Skeletal muscle cell (primary cell): ENCODE results near the gene CHCHD3.
A peak's percentile ranks its signal among the peaks of the same experiment; 100 is the strongest.

ENCODE experiments used
- DNase-seq: peaks from one replicate; pipeline ENCODE4 v3.0.0-alpha.2; 2010; ENCODE audit warnings: low read depth
- H3K4me3 ChIP-seq: 2 replicates; pipeline ENCODE4 v1.5.1; 2011; ENCODE audit warnings: low read depth, mild to moderate bottlenecking, control low read depth, low read length, moderate library complexity

Gene CHCHD3

DNA sequence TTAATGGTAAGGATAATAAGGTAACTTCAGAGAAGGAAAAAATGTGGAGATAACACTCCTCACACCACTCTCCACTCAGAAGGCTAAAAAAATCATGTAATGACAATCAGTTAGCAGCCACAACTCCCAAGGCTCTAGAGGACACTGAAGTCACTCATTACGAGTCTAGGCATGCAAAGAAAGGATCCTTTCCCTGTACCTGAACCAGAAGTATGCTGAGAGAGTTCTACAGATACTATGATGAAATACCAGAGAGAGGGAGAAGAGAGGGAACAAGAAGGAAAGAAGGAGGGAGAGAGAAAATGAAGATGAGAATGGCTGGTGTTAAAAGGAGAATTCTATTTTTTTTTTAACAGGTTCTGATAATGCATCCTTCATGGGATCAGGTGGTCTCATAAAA is 281.4 kb downstream of the CHCHD3 start:
- no peak overlapping the region for H3K4me3 ChIP-seq
- DNase-seq = no peak

DNA sequence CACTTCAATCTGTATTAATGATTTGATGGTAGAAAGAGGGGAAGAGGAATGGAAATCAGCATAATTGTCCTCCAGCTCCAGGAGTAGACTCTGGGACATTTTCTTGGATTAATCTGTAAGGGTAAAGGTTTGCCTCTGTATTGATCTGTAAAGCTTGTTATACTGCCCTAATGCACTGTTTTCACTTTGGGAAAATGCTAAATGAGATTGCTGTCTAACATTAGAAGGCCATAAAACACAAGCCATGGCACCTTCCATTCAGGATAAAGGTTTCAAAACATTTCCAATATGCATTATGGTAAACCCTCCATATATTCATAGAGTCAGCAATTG is 282.8 kb downstream of the CHCHD3 start:
- DNase-seq = no peak
- H3K4me3 ChIP-seq = no peak overlapping the region

DNA sequence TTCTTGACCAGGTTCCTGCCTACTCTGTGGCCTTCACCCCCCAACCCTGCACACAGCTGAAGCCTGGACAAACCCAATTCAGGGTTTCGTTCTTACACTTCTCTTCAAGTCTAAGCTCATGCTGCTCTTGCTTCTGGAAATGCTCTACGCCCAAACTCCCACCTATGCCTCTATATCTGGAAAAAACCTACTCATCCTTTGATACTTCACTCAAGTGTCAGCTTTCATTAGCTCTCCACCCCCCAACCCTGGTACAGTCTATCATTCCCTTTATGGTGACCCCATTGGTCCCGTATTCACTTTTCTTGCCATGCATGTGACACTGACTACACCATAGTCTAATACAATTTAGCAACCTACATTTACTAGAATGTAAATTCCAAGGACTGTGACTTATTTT is 284.7 kb downstream of the CHCHD3 start:
- no peak for DNase-seq
- H3K4me3 ChIP-seq = no peak overlapping the region

DNA sequence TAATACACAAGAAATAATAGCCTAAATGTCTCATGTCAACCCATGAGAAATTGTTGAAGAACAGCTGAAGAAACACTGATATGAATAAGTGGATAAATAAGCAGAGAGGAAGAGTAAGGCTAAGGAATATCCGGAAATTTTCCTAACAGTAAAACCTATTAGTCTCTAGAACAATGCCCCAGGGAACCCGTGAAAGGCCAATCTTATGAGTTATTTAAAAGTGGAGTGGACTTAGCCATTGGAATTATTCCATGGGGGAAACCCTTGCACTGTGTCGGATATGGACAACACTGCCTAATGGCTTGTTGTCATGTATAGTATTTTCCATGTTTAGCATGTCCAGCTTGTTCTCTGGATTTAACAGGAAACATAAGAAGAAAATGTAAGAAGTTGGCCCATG is 288.4 kb downstream of the CHCHD3 start:
- H3K4me3 ChIP-seq = no peak overlapping the region
- no peak for DNase-seq

DNA sequence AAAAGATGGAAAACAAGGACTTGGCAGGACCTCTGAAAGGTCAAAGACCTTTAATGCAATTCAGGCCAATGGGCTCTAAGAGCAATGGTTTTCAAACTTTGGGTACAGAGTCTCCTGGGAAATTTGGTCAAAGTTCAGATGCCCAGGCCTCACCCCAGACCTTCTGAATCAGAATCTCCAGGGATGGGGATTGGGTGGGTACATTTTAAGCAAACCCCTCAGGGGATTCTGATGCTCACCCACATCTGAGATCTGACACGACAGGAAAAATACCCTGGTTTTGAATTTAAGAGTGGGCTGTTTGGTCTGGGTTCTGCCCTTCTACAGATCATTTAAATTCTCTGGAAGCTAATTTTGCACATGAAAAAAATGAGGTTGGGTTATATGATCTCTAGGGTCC is 290.9 kb downstream of the CHCHD3 start:
- no peak for DNase-seq
- no peak overlapping the region for H3K4me3 ChIP-seq

DNA sequence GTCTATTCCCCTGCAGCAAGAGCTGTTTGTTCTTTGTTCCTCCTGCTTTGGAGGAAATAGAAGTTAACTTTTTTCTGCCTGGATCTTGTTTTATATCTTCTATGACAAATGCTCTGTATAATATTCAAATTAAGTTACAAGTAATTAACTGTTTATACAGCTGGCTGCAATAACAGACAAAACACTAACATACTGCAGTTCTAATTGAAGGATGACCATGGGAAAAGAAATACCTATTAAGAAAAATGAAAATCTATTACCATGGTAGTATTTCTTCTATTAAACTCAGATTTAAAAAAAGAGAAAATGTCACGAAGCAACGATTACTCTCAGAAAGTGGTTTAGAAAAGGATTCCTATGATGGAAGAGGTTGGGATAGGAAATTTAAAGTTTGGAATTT is 291.8 kb downstream of the CHCHD3 start:
- DNase-seq = no peak
- no peak overlapping the region for H3K4me3 ChIP-seq

DNA sequence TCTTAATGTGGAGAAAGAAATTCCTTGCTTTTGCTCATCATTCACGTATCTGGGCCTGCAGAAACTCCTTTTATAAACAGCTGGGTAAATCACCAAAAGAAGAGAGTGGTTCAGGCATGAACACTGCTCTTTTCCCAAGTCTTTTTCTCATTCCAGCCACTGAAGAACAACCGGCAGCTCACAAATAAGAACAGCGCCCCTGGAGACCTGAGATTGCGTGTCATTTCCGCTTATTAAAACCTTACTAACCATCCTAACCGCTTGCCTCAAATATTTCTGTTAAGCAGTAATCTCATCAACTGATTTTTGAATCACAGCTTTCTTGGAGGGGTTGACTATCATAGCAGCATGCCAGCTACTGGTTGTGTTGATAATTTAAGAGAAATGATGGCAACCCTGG is 292.6 kb downstream of the CHCHD3 start:
- no peak overlapping the region for H3K4me3 ChIP-seq
- DNase-seq = peak; percentile 28

DNA sequence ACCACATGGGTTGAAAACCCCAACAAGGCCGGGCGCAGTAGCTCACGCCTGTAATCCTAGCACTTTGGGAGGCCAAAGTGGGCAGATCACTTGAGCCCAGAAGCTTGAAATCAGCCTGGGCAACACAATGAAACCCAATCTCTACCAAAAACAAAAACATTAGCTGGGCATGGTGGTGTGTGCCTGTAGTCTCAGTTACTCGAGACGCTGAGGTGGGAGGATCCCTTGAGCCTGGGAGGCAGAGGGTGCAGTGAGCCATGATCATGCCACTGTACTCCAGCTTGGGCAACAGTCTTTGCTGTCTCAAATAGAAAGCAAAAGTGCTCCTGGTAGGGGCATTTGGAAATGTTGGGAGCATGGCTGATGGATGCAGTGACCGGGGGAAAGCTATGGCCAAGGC is 296.0 kb downstream of the CHCHD3 start:
- H3K4me3 ChIP-seq = no peak overlapping the region
- DNase-seq = no peak

DNA sequence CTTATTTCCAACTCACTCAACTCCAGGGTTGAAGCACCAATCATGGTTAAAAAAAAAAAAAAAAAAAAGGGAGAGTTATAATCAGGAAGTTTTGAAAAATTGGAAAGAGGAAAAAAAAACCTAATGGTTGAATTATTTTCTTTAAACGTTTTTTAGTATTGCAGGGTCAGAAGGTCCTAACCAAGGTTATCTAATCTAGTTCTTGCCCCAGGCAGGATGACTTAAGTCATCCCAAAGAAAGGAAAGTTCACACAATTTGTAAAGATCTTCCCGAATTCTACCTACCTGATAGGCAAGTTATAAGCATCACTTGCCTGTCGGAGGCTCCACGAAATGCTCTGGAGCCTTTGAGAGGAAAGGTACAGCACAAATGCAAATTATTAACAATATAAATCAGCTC is 297.5 kb downstream of the CHCHD3 start:
- no peak for DNase-seq
- no peak overlapping the region for H3K4me3 ChIP-seq

DNA sequence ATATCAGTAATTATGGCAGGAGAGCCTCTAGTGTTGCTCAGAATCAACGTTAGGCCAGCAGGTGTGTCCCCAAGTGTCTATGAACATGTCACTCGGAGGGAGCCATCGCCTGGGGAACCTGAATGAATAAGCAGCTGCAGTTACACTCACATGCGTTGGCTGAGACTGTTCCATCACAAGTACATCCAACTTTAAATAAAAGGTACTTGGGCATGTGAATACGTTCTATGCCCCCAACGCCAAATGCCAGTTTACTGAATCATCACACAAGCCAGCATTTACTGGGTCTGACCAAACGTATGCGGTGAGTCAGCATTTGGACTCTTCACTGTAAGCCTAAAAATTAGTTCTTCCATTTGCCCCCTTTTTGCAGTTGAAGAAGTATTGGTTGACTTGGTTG is 298.1 kb downstream of the CHCHD3 start:
- DNase-seq = peak; percentile 86
- no peak overlapping the region for H3K4me3 ChIP-seq

DNA sequence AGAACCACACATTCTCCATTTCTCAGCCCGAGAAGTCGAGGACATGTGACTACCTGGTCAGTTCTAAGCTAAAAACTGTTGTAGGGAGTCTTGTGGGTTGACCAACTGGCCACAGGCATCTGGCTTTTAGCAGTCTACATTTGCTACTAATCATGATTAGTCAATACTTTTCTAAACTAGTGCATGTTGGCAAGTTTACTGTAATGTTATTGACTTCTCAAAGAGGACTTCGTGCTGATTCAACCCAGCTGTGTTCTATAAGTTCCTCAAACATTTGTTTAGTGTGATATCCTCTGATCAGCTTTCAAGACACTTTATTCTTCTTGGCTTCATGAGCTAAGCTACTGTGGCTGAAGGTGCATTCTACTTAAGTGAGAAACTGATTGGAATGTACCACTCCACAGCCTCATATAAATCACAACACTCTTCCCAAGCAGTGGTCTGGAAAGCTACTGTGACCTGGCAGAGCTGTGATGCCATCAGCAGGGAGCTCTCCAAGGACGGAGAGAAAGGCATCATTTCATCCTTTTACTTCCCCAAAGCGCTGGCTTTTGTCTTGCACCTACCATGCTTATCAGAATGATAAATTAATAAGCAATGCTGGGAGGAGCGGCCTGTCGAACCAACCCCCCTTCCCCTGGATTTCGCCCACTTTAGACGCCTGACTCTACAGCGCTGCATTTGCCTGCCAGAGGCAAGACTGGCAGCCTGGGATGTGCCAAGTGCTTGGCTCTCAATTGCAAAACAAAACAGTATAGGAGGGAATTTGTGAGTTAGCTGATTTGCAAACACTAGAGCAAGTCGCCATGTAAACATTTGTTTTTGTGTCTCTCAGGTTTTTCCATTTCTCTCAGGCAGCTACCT is 298.9 kb downstream of the CHCHD3 start:
- no peak overlapping the region for H3K4me3 ChIP-seq
- peak; percentile 95 for DNase-seq

DNA sequence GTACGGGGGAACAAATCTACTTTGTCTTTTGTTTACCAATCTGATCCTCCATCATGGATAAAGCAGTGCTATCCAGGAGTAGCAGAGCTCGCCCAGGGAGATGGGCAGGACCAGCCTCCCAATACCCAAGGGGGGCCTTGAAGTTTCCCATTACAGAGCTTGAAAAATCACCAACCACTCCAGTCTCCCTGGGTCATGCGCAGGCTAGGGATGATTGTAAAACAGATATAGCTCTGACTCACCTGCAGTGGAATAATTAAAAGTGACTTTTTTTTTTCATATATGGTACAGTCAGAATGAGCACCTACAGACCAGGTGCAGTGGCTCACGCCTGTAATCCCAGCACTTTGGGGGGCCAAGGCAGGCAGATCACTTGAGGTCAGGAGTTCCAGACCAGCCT is 301.1 kb downstream of the CHCHD3 start:
- no peak overlapping the region for H3K4me3 ChIP-seq
- no peak for DNase-seq

DNA sequence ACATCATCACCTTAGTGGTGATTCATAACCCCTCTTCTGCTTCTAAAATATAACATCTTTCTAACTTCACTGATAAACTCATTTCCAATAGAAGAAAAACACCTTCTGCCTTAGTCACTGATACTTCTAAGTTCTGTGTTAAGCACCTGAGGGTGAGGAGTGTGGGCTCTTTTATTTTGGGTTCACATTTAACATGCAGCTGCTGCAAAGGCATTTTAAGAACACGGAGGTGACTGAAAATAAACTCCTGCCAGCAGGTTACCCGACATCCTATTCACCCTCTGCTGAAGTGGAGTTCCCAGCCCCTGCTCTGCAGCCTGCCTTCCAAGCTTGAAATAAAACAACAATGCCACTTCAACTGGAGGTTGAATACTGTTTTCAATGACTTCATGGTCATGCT is 302.7 kb downstream of the CHCHD3 start:
- no peak for DNase-seq
- no peak overlapping the region for H3K4me3 ChIP-seq

DNA sequence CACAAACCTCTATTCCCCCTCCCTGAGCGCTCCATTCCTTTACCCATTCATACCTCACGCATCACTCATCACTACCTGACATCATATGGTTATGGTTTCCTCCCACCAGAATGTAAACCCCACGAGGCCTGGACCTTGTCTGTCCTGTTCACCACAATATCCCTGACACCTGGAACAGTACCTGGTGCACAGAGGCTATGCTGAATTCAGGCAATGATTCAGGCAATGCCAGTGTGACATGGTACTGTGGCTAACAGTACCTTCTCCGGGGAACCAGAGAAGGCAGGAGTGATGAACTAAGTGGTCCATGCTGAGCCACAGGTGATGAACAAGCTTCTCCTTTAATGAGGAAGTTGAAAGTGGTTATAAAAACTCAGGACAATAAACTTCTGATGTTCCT is 303.1 kb downstream of the CHCHD3 start:
- no peak for DNase-seq
- no peak overlapping the region for H3K4me3 ChIP-seq

DNA sequence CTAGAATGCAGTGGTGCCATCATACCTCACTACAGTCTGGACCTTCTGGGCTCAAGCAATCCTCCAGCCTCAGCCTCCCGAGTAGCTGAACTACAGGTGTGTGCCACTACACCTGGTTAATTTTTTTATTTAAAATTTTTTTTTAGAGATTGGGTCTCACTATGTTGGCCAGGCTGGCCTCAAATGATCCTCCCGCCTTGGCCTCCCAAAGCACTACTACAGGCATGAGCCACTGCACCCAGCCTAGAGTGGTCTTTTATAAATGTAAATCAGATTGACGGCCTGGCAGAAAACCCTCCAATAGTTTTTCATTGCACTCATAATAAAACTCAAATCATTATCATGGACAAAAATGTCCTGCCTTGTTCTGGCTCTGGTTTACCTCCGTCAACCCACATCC is 303.9 kb downstream of the CHCHD3 start:
- DNase-seq = no peak
- H3K4me3 ChIP-seq = no peak overlapping the region

DNA sequence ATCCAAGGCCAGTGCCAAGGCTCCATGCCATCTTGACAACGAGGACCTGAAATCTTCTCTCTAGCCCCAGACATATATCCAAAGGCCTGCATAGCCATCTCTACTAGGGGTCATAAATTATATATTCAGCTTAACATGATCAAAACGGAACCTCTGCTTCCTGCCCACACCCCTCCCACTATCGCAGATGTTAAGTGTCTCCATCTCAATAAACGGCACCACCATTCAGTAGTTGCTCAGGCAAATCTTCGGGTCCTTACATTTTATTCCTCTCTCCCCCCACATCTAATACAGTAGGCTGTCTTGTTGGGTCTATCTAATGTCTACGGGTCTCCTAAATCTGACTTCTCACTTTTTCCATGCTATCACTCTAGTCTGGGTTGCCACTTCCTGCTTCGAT is 304.5 kb downstream of the CHCHD3 start:
- DNase-seq = no peak
- no peak overlapping the region for H3K4me3 ChIP-seq

DNA sequence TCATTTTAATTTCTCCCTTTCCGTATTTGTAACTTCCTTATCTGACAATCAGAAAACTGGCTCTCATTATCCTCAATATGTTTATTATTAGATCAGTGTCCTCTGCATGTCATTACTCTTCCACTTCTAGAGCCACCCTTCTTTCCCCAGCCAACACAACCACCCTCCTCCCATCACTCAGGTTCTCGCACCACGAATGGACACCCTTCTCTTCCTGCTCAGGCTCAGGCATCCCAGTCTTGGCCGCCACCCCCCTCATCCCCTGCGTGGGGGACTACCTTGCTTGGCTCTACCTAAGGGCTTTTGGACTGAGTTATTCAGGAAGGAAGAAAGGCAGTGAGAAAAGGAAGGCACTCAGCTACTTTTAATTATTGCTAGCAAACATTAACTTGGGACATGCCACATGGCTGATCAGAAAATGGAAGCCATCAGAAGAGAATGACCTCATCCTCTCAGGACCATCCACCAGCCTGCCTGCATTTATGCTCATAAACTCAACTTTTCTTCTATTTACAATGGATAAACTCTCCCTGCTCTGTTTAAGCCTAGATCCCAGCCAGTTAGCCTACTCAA is 305.8 kb downstream of the CHCHD3 start:
- no peak overlapping the region for H3K4me3 ChIP-seq
- DNase-seq = no peak

DNA sequence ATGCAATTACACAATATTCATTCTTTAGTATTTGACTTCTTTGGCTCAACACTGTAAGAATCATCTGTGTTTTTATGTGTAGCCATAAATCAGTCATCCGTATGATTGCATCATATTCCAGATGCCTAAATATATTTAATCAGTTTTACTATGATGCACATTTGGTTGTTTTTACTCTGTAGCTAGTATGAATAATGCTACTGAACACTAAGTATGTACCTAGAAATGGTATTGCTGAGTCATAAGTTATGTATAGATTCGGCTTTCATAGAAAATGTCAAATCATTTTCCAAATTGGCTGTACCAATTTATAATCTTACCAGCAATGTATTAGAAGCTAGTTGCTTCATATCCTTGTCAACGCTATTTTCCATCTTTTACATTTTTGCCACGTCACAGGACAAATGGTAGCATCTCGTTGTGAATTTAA is 308.3 kb downstream of the CHCHD3 start:
- peak; percentile 70 for DNase-seq
- H3K4me3 ChIP-seq = no peak overlapping the region

DNA sequence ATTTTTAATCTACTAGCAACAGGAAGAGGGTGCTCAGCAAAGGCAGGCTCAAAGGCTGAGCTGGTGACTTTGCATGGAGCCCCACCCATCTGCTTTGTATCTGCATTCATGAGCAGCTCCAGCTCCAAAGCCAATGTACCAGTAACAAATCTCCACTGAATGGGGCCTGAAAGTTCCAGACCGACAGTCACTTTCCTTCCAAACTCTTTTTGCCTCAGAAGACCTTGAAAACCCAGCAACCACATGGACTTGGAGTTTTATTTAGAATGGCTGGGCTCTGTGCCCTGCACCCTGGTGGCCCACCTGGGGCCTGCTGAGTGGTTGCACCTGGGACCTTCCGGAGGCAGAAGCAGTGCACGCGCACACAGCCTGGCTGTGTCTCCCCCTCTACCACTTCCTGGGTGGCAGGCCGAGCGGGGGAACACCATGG is 310.6 kb downstream of the CHCHD3 start:
- DNase-seq = no peak
- no peak overlapping the region for H3K4me3 ChIP-seq

DNA sequence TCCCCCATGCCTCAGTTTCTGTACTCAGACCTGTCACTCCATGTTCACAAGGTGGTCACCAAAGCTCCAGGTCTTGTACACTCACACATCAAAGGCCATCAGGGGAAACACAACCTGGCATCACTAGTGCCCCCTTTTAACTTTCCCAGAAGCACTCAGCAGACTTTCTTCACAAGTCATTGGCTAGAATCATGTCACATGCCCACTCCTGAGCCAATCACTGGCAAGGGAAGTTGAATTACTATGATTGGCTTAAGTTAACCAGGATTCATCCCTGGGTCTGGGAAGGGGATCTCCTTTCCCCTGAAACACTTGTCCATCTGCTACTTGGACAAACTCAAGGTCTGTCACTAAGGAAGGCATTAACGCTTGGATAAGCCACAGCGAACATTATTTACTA is 311.8 kb downstream of the CHCHD3 start:
- DNase-seq = no peak
- H3K4me3 ChIP-seq = no peak overlapping the region

DNA sequence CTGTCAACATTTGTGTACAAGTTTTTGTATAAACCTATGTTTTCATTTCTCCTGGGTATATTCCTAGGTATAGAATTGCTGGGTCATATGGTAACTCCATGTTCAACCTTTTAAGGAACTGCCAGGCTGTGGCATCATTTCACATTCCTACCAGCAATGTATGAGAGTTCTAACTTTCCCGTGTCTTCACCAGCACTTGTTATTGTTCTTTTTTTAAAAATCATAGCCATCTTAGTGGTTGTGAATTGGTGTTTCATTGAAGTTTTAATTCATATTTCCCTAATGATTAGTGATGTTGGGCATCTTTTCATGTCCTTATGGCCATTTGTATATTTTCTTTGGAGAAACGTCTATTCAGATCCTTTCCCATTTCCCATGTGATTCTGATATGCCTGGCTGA is 312.6 kb downstream of the CHCHD3 start:
- DNase-seq = no peak
- H3K4me3 ChIP-seq = no peak overlapping the region
